Sigmoid colon (tissue), 7 donors: ENCODE data around the gene GALNS. TPM values are rescaled to one million over a fixed set of nuclear protein-coding genes. Genes with fewer than 3 reads are reported as not detected.

Experiments
- DNase-seq: peaks from one replicate; pipeline ENCODE4 v3.0.0-alpha.2; 2019
- H3K27ac ChIP-seq, 4 donors: fragments of 200-600 bp; sonication (generic); one replicate each; pipeline ENCODE4 v1.5.1; 2016 to 2019; ENCODE audit warnings: mild to moderate bottlenecking in 1 of 4
- H3K27me3 ChIP-seq, 3 donors: fragments of 200-600 bp; sonication (generic); one replicate each; pipeline ENCODE4 v1.5.1; 2019; ENCODE audit warnings: mild to moderate bottlenecking in 1 of 3
- H3K36me3 ChIP-seq, 4 donors: fragments of 200-600 bp; sonication (generic); one replicate each; pipeline ENCODE4 v1.5.1; 2016 to 2019
- H3K4me1 ChIP-seq, 4 donors: fragments of 200-600 bp; sonication (generic); one replicate each; pipeline ENCODE4 v1.5.1; 2017 to 2019
- H3K4me3 ChIP-seq, 4 donors: fragments of 200-600 bp; sonication (generic); one replicate each; pipeline ENCODE4 v1.5.1; 2017 to 2019; ENCODE audit warnings: mild to moderate bottlenecking in 2 of 4, moderate library complexity in 1 of 4
- H3K9me3 ChIP-seq, 4 donors: fragments of 200-600 bp in 3 of 4; sonication (generic) in 3 of 4; one replicate each; pipeline versions ENCODE4 v1.5.1 to v1.6.1; 2013 to 2019
- EP300 ChIP-seq, 4 donors: sonication (generic); formaldehyde crosslinking; IDR thresholded peaks; one replicate each; pipeline ENCODE4 v1.6.1; 2017; ENCODE audit warnings: antibody characterized with exemption in 4 of 4
- POLR2A ChIP-seq, 2 donors: fragments of 450-650 bp; IDR thresholded peaks; one replicate each; pipeline ENCODE4 v1.6.1; 2016; ENCODE audit warnings: antibody characterized with exemption in 2 of 2, mild to moderate bottlenecking in 2 of 2, moderate library complexity in 2 of 2
- POLR2AphosphoS5 ChIP-seq, 4 donors: sonication (generic); formaldehyde crosslinking; IDR thresholded peaks; one replicate each; pipeline ENCODE4 v1.6.1; 2017; ENCODE audit warnings: antibody characterized with exemption in 4 of 4
- WGBS, 2 donors: extraction: QIAGEN DNeasy Blood & Tissue Kit; methylation state at CpG; one replicate each; pipeline ENCODE4 v1.1.7; 2013; 5-methylcytosine and 5-hydroxymethylcytosine counted together
- intact Hi-C: fragments of 100-400 bp; cut with DNase I; formaldehyde crosslinking; loops from one replicate; pipeline ENCODE4 v1.15.1; 2023
- polyA plus RNA-seq, 3 donors: library from polyadenylated mRNA; stranded (reverse); fragments of 200-250 nt; gene quantifications; one replicate each; pipeline ENCODE4 v1.2.3, GENCODE V29; 2013
- total RNA-seq, 4 donors: library from RNA; depleted of rRNA; stranded (reverse); fragments of >200 nt; gene quantifications; one replicate each; pipeline ENCODE4 v1.1.0, GENCODE V29; 2016
- TF ChIP-seq, protein P1 (sequence below), 4 experiments: fragments of 450-650 bp in 3 of 4; fragments of 200-600 bp in 1 of 4; IDR thresholded peaks; one replicate each; pipeline ENCODE4 v1.5.1; 2016 to 2019; ENCODE audit warnings: antibody characterized with exemption in 4 of 4, mild to moderate bottlenecking in 3 of 4, moderate library complexity in 2 of 4
- donor health status: healthy with polysubstance abuse.
- donor health status: Bipolar disorder and iron deficiency.
- donor health status: healthy.

Gene GALNS
- total and polyA plus RNA-seq, 7 donors = 6.2 to 50.4 (median 11.1) TPM

DNA sequence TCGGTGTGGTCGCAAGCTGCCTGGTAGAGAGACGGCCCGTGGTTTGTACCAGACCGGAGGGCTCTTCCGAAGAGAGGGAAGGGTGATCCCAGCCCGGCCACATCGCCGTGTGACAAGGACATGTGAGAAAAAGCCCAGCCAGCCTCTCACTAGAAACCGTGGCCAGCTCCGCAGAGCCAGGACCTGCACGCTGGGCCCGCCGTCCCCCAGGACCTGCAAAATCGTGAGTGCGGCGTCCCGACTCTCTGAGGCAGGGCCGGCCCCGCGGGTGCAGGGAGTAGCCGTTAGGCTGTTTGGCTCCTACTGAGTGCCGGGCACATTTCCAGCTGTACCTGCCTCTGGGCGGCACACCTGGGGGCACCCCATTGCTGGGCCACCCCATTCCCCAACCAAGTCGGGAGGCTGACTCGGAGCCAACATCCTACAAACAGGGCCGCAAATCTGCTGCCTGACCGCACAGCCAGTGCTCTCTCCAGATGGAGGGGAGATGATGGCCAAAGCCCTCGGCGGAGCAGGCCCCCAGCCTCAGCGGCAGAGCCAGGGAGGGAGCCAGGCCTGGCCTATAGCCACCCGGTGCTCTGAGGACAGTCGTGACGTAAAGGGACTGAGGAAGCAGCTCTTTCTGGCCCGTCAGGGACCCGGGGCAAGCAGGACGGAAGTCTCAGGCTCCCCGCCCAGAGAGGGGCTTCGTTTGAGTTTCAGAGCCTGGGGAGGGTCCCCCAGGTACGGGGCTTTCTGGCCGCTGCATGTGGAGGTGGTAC lies 43.3 kb upstream of the GALNS start:
- peaks cover 0 to 12% (median 0%) of the 10 kb centered on the region in 3 donors for H3K27me3 ChIP-seq
- 82 to 89% methylated on average over 41 of the region's 41 CpGs for WGBS, 2 donors
- DNase-seq = no peak
- intact Hi-C loops = no loop called here
- no peak overlapping the region for H3K4me3 ChIP-seq
- H3K36me3 ChIP-seq = no peaks in the 10 kb centered on the region
- H3K4me1 ChIP-seq = no peaks in the 10 kb centered on the region
- H3K27ac ChIP-seq = no peak overlapping the region
- no peaks in the 10 kb centered on the region for H3K9me3 ChIP-seq
- TF ChIP-seq, protein P1, sequence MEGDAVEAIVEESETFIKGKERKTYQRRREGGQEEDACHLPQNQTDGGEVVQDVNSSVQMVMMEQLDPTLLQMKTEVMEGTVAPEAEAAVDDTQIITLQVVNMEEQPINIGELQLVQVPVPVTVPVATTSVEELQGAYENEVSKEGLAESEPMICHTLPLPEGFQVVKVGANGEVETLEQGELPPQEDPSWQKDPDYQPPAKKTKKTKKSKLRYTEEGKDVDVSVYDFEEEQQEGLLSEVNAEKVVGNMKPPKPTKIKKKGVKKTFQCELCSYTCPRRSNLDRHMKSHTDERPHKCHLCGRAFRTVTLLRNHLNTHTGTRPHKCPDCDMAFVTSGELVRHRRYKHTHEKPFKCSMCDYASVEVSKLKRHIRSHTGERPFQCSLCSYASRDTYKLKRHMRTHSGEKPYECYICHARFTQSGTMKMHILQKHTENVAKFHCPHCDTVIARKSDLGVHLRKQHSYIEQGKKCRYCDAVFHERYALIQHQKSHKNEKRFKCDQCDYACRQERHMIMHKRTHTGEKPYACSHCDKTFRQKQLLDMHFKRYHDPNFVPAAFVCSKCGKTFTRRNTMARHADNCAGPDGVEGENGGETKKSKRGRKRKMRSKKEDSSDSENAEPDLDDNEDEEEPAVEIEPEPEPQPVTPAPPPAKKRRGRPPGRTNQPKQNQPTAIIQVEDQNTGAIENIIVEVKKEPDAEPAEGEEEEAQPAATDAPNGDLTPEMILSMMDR (IDR thresholded peaks at IDR 0.05) = no peak
- TF ChIP-seq POLR2A (IDR thresholded peaks at IDR 0.05) (no peak), EP300 (IDR thresholded peaks at IDR 0.05) (no peak), POLR2AphosphoS5 (IDR thresholded peaks at IDR 0.05) (no peak)

DNA sequence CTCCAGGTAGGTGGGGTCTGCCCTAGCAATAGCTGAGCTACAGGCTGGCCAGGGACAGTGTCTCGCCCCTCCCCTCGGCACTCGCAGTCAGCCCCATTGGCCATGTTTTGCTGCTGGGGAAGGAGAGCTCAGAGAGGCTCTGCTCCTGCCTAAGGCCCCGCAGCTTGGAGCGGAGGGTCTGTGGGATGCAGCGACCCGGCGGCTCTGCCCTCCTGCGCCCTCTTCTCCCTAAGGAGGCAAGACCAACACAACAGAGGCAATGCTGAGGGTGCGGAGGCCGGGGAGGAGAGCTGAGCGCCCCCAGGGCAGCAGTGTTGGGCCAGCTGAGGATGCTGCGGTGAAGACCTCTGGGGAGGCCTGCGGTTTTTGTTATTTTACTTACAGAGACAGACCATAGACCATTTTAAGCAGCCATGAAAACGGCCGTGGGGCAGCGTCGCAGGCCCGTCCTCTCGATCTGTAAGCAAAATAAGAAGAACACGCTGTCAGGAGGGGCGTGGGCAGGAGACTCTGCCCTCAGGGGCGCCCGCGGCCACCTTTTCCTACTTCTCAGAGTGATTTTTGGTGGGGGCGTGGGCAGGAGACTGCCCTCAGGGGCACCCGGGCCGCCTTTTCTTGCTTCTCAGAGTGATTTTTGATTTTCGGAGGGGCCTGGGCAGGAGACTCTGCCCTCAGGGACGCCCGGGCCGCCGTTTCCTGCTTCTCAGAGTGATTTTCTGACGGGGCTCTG lies 41.1 kb upstream of the GALNS start:
- H3K4me1 ChIP-seq = no peaks in the 10 kb centered on the region
- WGBS, 2 donors = 86 to 93% methylated on average over 34 of the region's 34 CpGs

DNA sequence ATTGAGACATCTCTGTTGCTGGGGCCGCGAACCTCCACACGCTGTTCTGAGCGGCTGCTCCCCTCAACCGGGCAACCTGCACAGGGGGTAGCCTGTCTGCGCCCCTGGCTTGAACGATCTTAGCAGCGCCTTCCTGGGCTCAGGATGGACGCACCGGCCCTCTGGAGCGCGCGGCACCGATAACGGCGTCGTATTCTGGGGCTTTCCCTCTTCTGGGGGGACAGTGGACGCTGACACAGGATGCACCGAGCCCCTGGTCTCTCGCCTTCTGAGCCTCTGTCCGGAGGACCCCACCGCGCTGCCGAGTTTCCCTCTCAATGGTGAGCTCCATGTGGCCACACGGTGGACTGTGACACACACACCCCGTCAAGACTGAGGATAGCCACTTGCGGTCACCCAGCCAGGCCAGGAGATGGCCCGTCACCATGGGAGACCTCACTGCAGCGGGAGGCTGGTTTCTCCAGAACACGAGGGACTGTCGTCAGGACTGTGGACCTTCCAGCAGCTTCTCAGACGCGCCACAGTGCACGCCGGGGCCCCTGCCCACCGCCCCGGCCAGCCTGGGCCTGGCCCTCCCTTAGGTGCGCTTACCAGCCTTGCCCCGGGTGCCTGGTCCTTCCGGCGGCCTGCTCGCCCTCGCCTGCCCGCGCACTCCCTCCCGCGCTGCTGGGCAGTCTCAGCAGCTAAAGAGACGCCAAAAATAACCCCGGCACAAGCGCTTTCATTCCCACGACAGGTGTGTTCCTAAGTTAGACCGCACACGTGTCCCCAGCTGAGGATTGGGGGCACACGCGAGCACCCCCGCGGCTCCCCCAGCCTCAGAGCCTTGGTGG lies 39.7 kb upstream of the GALNS start:
- TF ChIP-seq POLR2A (IDR thresholded peaks at IDR 0.05) = no peak
- TF ChIP-seq, protein P1 (IDR thresholded peaks at IDR 0.05) = no peak
- no peak for TF ChIP-seq EP300 (IDR thresholded peaks at IDR 0.05)
- no peak for TF ChIP-seq POLR2AphosphoS5 (IDR thresholded peaks at IDR 0.05)
- Histone ChIP-seq H3K4me1 (no peaks in the 10 kb centered on the region), H3K27ac (no peak overlapping the region), H3K36me3 (no peaks in the 10 kb centered on the region), H3K9me3 (no peaks in the 10 kb centered on the region), H3K27me3 (peaks cover 0 to 11% (median 0%) of the 10 kb centered on the region in 3 donors), H3K4me3 (no peak overlapping the region)
- 88 to 93% methylated on average over 57 of the region's 57 CpGs for WGBS, 2 donors
- intact Hi-C loops = no loop called here
- no peak for DNase-seq

More for the DNA sequence above, 41.1 kb upstream of the GALNS start:
- Histone ChIP-seq H3K4me3 (no peak overlapping the region), H3K36me3 (no peaks in the 10 kb centered on the region), H3K27me3 (peaks cover 0 to 12% (median 0%) of the 10 kb centered on the region in 3 donors), H3K9me3 (no peaks in the 10 kb centered on the region), H3K27ac (no peak overlapping the region)
- DNase-seq = no peak
- intact Hi-C loops = no loop called here
- TF ChIP-seq, protein P1 (IDR thresholded peaks at IDR 0.05) = no peak

DNA sequence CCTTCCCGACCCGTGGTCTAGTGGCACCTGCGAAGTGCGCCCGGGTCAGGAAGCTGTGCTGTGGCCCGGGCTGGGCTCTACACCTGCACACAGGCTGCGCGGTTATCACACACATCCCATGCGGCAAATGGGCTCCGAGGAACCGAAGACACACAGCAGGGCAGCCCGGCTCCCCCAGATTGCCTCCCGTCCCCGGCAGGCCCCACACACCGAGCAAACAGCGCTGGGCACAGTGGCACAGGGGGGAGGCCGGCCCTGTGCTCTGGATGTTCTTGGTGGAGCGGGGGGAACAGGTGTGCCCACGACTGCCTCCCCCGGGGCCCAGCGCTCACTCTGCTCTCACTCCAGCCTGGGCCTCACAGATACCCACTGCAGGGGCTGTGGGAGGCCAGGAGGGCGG lies 38.6 kb upstream of the GALNS start:
- Histone ChIP-seq H3K4me1 (no peaks in the 10 kb centered on the region), H3K4me3 (no peak overlapping the region), H3K27ac (no peak overlapping the region), H3K36me3 (no peaks in the 10 kb centered on the region), H3K27me3 (peaks cover 0 to 6% (median 0%) of the 10 kb centered on the region in 3 donors), H3K9me3 (no peaks in the 10 kb centered on the region)
- TF ChIP-seq POLR2AphosphoS5 (IDR thresholded peaks at IDR 0.05) (no peak), EP300 (IDR thresholded peaks at IDR 0.05) (no peak), POLR2A (IDR thresholded peaks at IDR 0.05) (no peak)
- TF ChIP-seq, protein P1 (IDR thresholded peaks at IDR 0.05) = no peak
- no peak for DNase-seq
- intact Hi-C loops = no loop called here
- 88 to 91% methylated on average over 22 of the region's 22 CpGs for WGBS, 2 donors
